LoVo (cell line): ENCODE data around the gene PRDM16.

Source experiments
- DNase-seq: peaks from one replicate; pipeline ENCODE4 v3.0.0-alpha.2; 2016; ENCODE audit warnings: low spot score

PRDM16 gene

GRCh38 chr1:3357526-3358297 lies 288.7 kb downstream of the PRDM16 start:
- no peak for DNase-seq

GRCh38 chr1:3359351-3359750 lies 290.3 kb downstream of the PRDM16 start:
- no peak for DNase-seq

DNA sequence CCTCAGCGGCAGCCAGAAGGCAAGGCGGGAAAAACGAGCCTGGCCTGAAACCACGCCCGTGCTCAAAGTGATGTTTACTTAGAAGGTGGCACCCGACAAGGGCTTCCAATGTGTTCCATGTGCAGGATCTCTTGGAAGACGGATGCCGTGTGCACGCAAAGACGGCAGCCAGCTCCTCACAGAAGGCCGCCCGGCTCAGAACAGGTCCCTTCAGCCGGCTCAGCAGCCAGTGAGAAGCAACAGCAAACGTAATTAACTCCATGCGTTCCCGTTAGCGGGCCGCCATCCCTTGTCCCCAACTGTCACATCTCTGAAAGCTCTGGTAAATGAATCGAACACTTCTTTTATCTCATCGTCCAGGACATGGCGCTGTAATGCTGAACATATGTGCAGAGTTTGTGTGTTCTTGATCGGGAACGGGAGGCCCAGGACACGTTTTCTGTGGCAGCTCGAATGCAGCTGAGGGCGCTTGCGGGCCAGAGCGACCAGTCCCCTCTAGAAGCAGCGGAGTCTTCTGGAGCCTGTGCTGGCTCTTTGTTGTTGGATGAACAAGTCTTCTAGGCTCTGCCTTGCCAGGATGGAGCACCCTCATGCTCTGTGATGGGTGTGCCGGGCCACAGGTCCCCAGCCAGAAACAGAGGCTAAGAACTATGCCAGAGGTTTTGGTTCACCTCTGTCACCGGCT lies 290.9 kb downstream of the PRDM16 start:
- no peak for DNase-seq

- no peak for DNase-seq
Measured at GRCh38 chr1:3360646-3361257, 291.7 kb downstream of the PRDM16 start.

GRCh38 chr1:3363023-3363422 lies 294.0 kb downstream of the PRDM16 start:
- no peak for DNase-seq

DNA sequence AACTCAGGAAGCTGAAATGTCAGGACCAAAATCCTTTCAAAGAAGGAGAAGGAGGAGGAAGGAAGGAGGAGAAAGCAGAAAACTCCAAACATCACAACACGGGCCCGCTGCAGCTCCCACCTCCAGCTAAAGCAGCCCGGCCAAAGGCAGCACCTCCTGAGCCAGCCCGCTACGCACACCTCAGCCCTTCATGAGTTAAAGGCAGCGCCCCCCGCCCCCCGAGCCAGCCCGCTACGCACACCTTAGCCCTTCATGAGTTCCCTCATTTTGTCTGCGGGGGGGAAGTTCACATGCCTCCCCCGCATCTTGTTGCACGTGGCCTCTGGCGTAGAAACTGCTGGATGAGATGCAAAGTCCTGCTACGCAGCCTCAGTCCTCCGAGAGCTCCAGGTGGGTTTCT lies 294.8 kb downstream of the PRDM16 start:
- DNase-seq = no peak

DNA sequence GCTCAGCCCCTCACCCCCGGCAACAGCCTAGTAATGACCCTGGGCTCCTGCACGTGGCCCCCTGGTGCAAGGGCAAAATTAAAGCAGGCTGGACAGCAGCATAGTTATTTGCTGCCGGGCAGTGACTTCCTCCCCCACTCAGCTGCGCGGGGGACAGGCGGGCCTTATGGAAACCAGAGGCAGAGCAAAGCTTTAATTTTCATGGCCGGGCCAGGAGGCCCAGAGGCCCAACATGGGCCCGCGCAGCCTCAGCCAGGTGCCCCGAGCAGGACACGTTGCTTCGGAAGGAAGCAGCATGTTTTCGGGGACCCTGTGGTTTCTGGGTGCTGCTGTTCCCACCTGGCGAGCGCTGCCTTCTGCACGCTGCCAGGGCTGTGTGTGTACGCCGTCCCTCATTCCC lies 295.5 kb downstream of the PRDM16 start:
- DNase-seq = no peak

DNA sequence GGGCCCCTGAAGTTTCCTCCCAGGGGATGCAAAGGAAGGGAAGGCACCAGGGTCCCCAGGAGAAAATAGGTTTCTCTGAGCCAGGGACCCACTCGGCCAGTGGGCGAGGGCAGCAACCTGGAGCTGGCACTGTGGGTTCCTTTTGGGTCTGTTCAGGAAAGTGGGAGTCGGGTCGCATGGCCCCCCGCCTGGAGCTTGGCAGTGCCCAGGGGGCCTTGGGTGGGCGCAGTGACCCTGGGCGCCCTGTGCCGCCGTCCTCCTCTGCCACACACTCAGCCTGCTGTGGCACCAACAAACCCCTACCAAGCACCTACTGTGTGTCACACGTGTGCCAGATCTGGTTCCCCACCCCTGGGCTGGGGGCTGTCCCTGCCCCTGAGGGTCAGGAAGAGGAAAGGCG lies 296.0 kb downstream of the PRDM16 start:
- no peak for DNase-seq

- DNase-seq = no peak
Measured at GRCh38 chr1:3365523-3366125, 296.6 kb downstream of the PRDM16 start.

- DNase-seq = no peak
Measured at GRCh38 chr1:3366126-3367051, 297.4 kb downstream of the PRDM16 start.

DNA sequence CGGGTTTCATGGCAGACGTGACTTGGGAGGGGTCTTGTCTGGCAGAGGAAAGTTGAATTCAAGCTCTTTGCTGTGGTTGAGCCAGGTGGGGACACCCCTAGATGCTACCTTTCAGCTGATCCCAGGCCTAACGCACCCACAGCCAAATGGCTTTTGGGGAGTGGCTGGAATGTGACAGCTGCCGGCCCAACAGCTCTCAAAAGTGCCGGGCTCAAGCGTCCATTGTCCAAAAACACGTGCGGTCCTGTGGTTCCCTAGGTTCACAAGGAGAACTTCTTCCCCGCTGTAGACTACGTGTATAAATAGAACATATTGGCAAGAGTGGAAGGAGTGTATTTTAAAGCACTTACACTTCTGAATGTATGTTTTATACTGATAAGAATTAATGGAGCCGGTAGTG lies 298.4 kb downstream of the PRDM16 start:
- no peak for DNase-seq

GRCh38 chr1:3368059-3368458 lies 299.1 kb downstream of the PRDM16 start:
- no peak for DNase-seq

DNA sequence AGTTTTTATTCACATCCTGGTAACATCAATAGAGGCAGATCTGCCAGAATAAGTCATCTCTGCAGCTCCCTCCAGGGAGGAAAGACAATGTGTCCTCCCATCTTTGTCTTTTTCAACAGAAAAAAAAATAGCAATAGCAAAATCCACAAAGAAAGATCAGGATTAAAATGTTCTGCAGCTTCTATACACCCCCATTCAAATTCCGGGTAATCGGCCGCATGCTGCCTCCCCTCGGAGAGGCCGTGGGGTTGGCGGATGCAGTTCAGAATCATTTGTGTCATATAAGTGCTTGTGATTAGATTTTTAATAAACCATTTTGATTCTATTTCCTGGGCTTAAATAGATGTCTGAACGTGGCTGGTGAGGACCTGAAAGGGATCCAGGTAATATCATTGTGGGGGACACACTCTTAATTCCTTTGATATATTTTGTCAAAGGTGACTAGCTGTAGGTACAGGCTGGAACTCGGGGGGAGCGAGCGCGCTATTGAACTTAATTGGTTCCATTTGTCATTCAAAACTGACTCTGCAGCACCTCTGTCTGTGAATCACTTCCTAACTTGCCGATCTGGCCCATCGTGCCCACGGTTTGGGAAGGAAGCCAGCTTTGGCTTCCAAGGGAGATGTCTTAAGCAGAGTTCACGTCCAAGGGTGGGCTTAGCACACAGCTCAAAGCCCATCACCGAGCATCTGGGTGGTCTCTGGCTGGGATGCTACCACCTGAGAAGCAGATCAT lies 299.9 kb downstream of the PRDM16 start:
- no peak for DNase-seq

DNA sequence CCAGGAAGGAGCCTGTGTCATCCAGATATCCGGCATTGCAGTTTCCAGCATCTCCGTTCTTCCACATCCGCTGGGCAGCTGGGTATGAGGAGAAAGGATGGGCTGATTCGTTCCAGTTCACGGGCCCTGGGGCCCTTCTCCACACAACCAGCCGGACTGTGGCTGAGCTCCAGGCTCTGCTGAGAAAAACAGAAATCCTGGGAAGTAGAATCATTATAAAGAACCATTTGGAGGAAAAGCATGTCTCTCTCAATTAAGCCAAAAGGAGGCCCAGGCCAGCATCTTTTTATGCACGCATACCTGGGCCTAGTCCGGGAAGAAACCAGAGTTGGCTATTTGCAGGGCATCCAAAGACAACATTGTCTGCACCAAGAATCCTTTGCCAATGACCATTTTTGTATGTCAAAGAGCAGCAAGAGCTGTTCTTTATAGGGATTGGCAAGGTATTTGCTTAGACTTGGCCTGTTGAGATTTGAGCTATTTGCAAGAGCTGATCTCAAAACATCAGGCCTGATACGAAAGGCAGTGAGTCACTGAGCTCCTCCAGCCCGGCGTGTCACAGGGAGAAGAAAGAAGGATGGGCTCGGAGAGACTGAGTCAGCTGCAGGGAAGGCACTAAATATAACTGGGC lies 300.6 kb downstream of the PRDM16 start:
- DNase-seq = no peak

DNA sequence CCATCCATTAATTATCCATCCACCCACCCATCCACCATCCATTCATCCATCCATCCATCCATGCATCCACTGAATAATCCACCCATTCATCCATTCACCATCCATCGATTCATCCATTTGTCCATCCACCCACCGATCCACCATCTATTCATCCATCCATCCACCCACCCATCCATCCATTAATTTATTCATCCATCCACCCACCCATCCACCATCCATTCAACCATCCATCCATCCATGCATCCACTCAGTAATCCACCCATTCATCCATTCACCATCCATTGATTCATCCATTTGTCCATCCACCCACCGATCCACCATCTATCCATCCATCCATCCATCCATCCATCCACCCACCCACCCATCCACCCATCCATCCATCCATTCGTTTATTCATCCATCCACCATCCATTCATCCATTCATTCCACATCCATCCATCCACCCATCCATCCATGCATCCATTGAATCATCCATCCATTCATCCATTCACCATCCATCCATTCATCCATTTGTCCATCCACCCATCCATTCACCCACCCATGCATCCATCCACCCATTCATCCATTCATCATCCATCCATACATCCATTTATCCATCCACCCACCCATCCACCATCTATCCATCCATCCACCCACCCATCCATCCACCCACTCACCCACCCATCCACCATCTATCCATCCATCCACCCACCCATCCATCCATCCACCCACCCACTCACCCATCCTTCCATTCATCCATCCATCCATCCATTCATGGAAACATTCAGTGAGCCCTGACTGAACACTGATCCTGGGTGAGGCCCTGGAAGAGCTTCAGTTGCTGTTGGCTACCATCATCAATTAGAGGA lies 302.1 kb downstream of the PRDM16 start:
- DNase-seq = no peak

- DNase-seq = no peak
Measured at GRCh38 chr1:3372317-3372716, 303.3 kb downstream of the PRDM16 start.

- DNase-seq = no peak
Measured at GRCh38 chr1:3373175-3373574, 304.2 kb downstream of the PRDM16 start.

GRCh38 chr1:3373700-3374405 lies 304.9 kb downstream of the PRDM16 start:
- DNase-seq = no peak

- no peak for DNase-seq
Measured at GRCh38 chr1:3375245-3375644, 306.2 kb downstream of the PRDM16 start.
